Measurements from ENCODE around the gene NRG4.
A peak's percentile ranks its signal among the peaks of the same experiment; 100 is the strongest.

Gene NRG4

GRCh38 chr15:75903331-75904239, 108.6 kb downstream of the NRG4 start, which contains the start of gene FBXO22:
TSS of gene FBXO22 (plus strand) at chr15:75903878. CDS start at chr15:75903964, 86 bp downstream.
- peak; percentile 91 for DNase-seq (ENCODE audit: low spot score)
- in situ Hi-C loops (cut with MboI; ENCODE audit: low sequenced_read_pairs, unreplicated experiment): no loop called here
- TF ChIP-seq CTCF (IDR thresholded peaks at IDR 0.05; ENCODE audit: borderline replicate concordance, control extremely low read depth, extremely low read depth, insufficient read depth, missing control alignments): no peak

- in situ Hi-C loops (cut with MboI; ENCODE audit: low sequenced_read_pairs, unreplicated experiment): no loop called here
- no peak for TF ChIP-seq CTCF (IDR thresholded peaks at IDR 0.05; ENCODE audit: borderline replicate concordance, control extremely low read depth, extremely low read depth, insufficient read depth, missing control alignments)
- no peak for DNase-seq (ENCODE audit: low spot score)
Observed at GRCh38 chr15:75902129-75902557, 110.1 kb downstream of the NRG4 start.

DNA sequence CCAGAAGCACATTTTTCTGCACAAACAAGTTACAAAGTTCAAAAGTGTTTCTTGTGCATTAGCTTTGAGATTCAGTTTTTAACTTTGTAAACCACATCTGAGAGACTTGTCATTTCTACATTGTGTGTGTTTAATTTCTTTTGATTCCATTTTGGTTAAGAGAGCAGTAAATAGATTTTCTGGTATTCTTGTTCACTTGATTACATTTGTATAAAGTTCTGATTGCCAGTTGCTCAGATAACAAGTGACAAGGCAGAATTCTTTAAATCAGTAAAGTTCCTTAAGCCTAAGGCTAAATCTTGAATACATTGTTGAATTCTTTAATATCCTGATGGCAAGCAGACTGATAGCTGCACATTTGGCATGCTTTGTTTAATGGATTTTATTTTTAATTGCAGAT, 111.6 kb downstream of the NRG4 start:
- DNase-seq (ENCODE audit: low spot score): no peak
- in situ Hi-C loops (cut with MboI; ENCODE audit: low sequenced_read_pairs, unreplicated experiment): no loop called here
- no peak for TF ChIP-seq CTCF (IDR thresholded peaks at IDR 0.05; ENCODE audit: borderline replicate concordance, control extremely low read depth, extremely low read depth, insufficient read depth, missing control alignments)

- TF ChIP-seq CTCF (IDR thresholded peaks at IDR 0.05; ENCODE audit: borderline replicate concordance, control extremely low read depth, extremely low read depth, insufficient read depth, missing control alignments): no peak
- in situ Hi-C loops (cut with MboI; ENCODE audit: low sequenced_read_pairs, unreplicated experiment): no loop called here
- DNase-seq (ENCODE audit: low spot score): no peak
Observed at GRCh38 chr15:75895731-75896130, 116.5 kb downstream of the NRG4 start.

DNA sequence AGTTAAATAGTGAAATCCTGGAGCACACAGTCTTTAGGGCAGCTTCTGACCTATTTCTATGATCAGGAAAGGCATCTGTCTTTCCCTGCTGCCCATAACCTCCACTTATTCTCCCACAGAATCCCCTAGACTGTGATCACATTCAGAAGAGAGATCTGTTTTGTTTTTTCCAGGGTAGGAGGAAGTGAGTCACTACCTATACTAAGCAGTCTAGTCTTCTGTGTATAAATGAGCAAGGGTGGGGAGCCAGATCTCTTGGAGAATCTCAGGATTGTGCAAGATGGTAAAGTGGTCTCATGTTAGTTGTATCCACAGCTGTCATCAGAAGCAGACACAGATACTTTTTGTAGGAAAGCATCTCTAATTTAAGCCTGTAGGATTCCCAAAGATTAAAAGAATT, 120.3 kb downstream of the NRG4 start:
- no peak for DNase-seq (ENCODE audit: low spot score)
- in situ Hi-C loops (cut with MboI; ENCODE audit: low sequenced_read_pairs, unreplicated experiment): no loop called here
- TF ChIP-seq CTCF (IDR thresholded peaks at IDR 0.05; ENCODE audit: borderline replicate concordance, control extremely low read depth, extremely low read depth, insufficient read depth, missing control alignments): no peak
